GM13977 (cell line): ENCODE data around the gene CENPB.

ENCODE experiments used
- DNase-seq: peaks from one replicate; pipeline ENCODE4 v3.0.0; 2012; ENCODE audit warnings: low spot score
- in situ Hi-C: fragments of 300-500 bp; cut with MboI; formaldehyde crosslinking; loops from one replicate; pipeline ENCODE4 v1.12.0; 2022; ENCODE audit warnings: low sequenced_read_pairs, low pct_unique_long_range_greater_than_20kb, mixed read lengths, inconsistent platforms; ENCODE audit not compliant: unreplicated experiment
- TF ChIP-seq, protein P1 (sequence below): IDR thresholded peaks from 2 replicates; pipeline ENCODE4 v1.5.1; 2012; ENCODE audit warnings: mild to moderate bottlenecking, control low read depth; ENCODE audit not compliant: insufficient read depth; ENCODE audit errors: extremely low read depth, missing control alignments

CENPB gene

DNA sequence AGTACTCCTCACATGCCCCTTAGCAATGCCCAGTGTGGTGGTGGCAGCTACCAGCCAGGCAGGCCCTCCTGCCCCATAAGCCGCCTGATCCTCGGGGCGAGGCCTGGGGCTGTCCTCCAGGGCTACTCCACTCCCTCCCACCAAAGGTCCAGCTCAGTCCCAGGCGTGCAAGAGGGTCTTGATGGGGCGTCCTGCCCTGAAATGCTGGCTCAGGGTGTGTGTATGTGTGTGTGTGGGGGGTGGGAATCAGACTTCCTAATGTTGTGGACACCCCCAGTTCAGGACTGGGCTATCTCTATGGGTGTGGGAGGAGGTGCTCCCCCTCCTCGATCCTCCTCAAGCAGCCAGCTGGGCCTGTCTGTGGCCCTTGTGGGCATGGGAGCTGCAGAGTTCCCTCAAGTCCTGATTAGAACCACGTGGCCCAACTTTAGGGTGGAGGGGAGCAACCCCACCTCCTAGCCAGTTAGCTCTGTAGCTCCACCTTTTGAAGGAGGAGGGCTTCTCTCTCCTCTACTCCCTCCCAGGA is 46.6 kb downstream of the CENPB start:
- TF ChIP-seq, protein P1, sequence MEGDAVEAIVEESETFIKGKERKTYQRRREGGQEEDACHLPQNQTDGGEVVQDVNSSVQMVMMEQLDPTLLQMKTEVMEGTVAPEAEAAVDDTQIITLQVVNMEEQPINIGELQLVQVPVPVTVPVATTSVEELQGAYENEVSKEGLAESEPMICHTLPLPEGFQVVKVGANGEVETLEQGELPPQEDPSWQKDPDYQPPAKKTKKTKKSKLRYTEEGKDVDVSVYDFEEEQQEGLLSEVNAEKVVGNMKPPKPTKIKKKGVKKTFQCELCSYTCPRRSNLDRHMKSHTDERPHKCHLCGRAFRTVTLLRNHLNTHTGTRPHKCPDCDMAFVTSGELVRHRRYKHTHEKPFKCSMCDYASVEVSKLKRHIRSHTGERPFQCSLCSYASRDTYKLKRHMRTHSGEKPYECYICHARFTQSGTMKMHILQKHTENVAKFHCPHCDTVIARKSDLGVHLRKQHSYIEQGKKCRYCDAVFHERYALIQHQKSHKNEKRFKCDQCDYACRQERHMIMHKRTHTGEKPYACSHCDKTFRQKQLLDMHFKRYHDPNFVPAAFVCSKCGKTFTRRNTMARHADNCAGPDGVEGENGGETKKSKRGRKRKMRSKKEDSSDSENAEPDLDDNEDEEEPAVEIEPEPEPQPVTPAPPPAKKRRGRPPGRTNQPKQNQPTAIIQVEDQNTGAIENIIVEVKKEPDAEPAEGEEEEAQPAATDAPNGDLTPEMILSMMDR: no peak
- no peak for DNase-seq
- in situ Hi-C loops: no loop called here

DNA sequence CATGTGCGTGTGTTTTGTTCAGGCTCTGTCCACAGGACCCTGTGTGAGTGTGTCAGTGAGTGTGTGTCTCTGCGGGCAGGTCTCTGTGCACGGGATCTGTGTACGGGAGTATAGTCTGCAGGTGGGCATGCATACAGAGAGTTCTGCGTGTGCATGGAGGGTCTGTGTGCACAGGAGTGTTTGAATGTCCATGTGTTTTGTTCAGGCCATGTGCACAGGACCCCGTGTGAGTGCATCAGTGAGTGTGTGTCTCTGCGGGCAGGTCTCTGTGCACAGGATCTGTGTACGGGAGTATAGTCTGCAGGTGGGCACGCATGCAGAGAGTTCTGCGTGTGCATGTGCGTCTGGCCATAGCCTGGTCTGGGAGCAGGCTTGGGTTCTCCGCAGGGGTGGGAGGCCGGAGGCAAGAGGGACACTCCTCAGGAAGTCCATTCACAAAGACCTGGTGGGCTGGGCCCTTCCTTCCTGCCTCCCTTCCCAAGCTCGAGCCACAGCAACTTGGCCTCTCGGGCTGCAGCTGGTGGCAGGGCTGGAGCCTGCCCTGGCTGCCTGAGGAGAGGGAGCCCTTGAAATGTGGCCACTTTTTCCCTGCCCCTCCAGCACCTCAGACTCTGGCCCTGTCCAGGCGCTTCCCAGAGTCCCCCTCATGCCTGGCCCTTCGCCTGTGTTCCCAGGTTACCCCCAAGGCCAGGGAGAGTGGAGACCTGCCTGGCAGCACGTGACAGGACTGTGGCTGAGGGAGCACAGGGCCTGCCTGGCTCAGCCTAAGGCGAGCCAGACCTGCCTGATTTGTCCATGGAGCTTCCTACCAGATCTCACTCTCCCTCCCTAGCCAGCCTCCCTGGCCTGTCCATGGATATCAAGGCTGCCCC is 47.2 kb downstream of the CENPB start:
- DNase-seq: no peak
- in situ Hi-C loops: no loop called here
- TF ChIP-seq, protein P1: no peak

DNA sequence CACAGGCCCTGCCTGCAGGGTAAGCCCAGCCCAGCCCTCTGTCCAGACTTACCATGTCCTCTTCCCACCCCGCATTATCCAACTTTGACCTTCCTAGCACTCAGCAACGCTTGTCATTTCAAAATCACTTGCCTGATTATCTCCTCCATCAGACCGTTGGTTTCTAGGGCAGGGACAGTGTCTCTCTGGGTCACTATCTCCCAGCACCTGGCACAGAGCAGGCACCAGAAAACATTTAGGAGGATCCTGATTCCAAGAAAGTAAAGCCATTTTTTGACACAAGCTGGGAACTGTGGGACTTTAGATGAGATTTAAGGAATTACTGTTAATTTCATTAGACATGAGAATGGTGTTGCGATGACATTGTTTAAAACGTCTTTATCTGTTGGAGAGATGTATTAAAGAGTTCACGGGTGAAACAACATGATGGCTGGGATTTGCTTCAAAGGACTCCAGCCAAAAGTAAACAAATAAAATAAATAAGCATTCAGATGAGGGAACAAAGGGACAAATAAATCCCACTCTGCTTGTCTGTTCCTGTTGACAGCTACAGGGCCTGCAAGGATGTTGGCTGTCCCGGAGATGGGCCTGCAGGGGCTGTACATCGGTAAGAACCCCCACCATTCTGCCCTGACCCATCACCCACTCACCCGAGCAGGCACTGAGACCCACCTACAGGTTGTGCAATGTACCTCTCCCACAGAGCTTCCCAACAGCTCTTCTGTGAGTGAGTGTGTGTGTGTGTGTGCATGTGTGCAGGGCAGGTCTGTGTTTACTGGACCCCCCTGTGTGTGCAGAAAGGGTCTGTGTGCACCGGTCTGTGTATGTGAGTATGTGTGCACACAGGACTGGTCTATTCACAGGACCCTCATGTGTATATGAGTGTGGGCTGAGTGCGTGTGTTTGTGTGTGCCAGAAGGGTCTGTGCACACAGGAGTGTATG is 48.2 kb downstream of the CENPB start:
- TF ChIP-seq, protein P1: no peak
- no peak for DNase-seq
- in situ Hi-C loops: no loop called here

DNA sequence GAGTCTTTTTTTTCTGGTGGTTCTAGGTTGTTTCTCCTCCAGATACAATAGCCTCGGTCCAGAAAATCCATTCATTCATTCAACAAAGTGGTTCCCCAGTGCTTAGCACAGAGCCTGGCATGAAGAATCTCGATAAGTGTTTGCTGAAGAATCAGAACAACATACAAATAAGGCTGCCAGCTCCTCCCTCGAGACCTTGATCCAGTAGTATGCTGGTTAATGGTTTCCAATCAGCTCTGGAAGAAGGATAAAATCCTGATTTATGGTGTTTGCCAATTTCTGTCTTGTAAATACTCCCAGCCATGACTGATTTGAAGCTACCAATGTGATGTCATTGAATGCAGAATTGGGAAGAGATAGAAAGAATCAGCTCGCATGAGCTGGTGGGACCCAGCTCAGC is 50.8 kb downstream of the CENPB start:
- TF ChIP-seq, protein P1: no peak
- in situ Hi-C loops: no loop called here
- no peak for DNase-seq

DNA sequence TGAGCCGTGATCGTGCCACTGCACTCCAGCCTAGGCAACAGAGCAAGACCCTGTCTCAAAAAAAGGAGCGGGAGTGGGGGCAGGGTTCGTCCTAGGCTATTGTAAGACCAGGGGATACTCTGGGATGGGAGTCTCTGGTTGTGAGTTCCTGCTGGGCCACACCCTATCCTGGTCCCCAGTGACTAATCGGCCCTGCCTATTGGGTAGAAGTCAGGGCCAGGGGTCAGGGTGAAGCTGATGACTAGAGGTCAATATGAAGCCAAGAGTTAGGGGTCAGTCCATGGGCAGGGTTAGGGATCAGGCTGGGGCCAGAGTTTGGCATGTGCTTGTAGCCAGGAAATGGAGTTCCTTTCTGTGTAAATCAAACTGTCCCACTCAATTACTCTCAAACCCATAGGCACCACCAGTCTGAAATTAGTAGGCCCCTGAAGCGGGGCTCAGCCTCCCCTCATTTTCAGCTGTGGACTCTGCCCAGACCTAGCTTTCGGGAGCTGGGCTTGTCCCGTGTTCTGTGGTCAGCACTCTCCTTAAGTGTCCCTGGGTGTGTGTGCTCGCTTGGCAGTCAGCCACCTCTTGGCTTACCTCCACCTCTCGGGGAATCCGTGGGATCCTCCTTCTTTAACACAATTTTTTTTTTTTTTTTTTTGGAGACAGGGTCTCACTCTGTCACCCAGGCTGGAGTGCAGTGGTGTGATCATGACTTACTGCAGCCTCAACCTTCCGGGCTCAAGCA is 52.3 kb downstream of the CENPB start:
- in situ Hi-C loops: no loop called here
- DNase-seq: no peak
- TF ChIP-seq, protein P1: no peak
